ENCODE results near the gene CHKB.
"Not testable (repeated sequence)": the region's sequence is repeated elsewhere in the genome, so short reads cannot be mapped to it uniquely, and the experiment has no call there.

The CHKB gene

DNA sequence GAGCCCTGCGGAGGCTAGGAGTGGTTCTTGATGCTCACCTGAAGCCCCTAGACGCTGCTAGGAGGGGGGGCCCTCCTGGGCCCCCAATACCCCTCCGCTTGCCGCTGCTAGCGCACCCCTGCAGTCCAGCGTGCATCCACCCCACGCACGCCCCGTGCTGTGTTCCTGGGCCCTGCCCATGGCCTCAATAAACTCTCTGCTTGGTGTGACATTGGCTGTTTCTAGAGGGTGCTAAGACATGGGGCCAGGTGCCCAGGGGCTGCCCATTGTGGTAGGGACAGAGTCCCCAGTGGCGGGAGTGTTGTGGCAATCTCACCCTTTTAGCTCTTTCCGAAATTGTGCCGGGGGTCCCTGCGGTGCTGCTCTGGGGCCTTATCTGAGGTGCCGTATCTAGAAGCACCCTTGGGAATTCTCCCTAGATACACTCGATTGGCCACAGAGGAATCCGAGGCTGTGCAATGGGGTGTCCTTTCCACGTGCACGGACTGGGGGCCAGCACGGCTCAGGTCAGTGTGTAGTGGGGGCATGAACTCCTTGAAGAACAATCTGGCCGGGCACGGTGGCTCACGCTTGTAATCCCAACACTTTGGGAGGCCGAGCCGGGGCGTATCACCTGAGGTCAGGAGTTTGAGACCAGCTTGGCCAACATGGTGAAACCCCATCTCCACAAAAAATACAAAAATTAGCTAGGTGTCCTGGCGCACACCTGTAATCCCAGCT, 28.9 kb upstream of the CHKB start:
- DNase-seq: no peak

DNA sequence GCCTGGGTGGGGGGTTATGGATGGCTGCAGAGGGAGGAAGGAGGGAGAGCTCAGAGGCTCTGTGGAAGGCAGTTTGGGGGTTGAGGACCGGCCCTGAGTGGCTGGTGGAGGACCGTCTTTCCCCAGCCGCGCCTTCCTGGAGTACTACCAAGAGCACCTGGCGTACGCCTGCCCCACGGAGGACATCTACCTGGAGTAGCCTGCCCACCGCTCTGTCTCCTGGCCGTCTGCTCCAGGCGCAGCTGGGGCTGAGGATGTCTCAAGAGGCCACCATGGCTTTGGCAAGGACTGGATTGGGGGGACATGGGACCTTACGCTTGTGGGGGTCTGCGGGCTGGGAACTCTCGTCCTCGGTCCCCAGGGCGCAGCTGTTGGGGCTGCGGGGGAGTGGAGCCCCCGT, 27.9 kb upstream of the CHKB start:
- DNase-seq: no peak

DNA sequence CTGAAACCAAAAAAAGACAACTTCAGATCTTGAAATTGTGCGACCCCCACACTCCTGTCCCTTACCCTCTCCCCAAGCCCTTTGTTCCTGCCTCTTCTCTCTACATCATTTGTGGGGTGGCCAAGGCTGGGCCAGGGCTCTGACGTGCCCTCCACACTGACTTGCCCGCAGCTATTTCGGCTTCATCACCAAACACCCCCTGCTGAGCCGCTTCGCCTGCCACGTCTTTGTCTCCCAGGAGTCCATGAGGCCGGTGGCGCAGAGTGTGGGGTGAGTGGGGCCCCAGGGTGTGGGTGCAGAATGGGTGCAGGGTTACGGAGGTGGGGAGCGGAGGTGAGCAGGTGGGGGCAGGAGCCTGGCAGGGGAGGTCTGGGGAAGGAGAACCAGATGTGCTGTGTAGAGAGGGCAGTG, 27.4 kb upstream of the CHKB start:
- no peak for DNase-seq

DNA sequence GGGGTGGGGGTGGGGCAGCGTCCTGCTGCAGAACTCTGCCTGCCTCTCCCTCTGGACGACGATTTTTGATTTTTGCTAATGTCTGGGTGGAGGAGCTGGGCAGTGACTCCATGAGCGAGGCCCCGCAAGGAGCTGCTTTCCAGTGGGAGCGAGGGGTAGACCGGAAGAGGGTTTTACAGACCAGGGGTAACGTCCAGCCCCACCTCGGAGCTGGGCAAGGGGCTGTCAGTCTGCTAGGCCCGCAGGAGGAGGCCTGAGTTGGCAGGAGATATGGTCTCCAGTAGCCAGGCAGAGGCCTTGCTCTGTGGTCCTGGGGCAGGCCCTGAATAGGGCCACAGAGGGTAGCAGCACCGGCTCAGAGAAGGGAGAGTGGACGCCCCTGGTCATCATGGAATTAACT, 26.9 kb upstream of the CHKB start:
- no peak for DNase-seq

DNA sequence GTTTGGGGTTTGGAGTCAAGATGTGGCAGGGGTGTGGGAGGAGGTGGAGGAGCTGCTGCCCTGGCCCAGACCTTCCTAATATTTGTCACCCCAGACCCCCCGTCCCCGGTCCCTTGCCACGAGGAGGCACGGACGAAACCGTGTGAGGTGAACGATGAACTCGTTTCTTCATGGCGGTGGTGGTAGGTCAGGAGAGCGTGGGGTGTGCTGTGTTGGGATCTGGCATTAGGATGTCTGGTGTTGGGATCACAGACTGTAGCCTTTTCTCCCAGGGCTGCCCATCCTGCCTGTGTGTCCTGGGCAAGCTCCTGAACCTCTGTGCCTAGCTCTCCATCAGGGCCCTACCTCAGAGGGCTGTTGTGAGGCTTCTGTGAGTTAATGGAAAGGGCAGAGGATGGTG, 26.3 kb upstream of the CHKB start:
- DNase-seq: no peak

DNA sequence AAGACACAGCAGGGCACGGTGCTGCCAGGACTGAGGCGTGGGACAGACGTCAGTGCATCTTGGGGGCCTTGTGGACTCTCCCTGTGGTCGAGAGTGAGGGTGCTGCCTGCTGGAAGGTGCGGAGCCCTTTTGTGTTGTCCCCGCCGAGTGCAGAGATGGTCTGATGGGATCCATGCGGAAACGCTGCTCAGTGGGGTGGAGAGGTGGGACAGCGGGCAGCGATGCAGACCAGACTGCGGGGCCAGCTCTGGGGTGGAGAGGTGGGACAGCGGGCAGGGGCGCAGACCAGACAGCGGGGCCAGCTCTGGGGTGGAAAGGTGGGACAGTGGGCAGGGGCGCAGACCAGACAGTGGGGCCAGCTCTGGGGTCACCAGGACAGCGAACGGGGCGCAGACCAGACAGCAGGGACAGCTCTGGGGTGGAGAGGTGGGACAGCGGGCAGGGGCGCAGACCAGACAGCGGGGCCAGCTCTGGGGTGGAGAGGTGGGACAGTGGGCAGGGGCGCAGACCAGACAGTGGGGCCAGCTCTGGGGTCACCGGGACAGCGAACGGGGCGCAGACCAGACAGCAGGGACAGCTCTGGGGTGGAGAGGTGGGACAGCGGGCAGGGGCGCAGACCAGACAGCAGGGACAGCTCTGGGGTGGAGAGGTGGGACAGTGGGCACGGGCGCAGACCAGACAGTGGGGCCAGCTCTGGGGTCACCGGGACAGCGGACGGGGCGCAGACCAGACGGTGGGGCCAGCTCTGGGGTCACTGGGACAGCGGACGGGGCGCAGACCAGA, 25.6 kb upstream of the CHKB start:
- DNase-seq: not testable (repeated sequence)

DNA sequence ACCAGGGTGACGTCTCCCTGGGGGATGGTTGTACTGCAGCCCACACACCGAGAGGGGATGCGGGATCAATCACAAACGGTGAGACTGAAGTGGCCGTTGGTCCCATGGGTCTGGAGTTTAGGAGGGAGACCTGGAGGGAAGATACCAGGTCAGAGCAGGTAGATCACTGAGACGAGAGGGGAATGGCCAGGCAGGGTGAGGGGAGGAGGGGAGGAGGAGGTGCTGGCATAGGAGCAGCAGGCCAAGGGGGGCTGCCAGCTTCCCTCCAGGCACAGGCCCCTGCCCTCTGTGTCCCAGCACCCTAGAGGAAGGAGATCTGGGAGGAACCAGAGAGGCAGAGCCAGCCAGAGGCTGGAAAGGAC, 25.0 kb upstream of the CHKB start:
- DNase-seq: no peak

DNA sequence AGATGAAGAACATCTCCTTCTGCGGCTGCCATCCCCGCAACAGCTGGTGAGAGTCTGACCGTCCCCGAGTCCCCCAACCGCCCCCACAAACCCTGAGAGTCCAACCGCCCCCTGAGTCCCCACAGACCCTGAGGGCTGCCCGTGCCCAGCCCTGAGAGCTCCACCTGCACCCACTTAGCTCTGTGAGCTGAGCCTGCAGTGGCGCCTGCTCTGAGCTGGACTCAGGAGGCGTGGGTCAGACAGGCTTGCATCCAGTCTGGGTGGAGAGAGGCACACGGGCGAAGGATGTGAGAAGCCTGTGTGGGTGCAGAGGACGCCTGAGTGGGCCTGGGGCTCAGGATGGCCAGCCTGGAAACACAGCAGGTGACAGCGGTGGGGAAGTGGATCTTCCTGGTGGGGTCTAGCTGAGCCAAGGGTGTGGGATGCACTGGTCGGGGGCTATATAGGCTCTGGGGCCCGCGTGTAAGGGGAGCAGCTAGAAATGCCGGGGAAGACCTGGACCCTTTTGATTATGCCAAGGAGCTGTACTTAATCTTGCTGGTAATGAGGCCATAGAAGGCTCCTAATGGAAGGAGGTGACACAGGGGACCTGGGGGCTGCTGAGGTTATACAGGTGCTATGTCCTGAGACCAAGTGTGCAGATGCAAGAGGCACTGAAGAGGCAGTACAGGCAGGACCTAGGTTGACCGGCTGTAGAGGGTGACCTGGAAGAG, 24.5 kb upstream of the CHKB start:
- DNase-seq: no peak

DNA sequence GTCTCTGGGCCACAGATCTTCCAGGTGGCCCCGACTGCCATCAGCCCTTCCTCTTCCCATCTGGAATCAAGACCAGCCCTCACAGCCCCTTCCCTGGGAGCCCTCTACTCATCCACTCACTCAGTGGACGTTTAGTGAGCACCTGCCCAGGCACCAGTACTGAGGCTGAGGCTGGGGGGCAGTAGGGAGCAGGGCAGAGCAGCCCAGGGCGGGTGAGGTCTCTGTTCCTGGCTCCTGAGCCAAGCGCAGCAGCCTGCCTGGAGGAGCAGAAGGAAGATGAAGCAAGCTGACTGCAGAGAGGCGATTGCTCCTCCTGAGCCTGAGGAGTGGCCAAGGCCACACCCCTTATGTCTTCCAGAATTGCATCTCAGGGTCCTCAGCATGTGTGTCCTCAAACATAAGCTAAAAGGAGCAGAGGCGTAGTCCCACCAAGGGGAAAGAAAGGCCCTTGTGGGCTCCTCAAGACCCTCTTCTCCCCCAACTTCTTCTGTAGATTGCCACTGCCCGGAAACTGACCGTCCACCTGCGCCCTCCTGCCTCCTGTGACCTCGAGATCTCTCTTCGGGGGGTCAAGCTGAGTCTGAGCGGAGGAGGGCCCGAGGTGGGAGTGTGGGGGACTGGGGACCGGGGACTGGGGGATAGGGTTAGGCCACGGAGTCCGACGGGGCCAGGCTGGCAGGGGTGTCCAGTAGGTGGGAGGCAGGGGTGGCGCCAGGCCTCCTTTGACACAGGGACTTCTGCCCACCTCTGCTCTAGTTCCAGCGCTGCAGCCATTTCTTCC, 23.7 kb upstream of the CHKB start:
- DNase-seq: no peak

DNA sequence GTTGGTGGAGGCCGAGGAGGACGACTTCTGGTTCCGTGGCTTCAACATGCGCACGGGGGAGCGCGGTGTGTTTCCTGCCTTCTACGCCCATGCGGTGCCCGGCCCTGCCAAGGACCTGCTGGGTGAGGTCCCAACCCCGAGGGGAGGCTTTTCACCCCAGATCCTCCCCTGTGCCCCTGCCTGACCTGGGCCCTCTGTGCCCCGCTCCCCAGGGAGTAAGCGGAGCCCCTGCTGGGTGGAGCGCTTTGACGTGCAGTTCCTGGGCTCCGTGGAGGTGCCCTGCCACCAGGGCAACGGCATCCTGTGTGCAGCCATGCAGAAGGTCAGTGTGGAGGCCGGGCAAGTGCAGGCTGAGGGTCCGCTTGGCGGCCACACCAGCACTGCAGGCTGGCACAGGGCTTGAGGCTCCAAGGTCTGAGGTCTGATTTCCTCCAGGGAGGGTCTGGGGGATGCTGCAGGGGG, 23.0 kb upstream of the CHKB start:
- DNase-seq: no peak

DNA sequence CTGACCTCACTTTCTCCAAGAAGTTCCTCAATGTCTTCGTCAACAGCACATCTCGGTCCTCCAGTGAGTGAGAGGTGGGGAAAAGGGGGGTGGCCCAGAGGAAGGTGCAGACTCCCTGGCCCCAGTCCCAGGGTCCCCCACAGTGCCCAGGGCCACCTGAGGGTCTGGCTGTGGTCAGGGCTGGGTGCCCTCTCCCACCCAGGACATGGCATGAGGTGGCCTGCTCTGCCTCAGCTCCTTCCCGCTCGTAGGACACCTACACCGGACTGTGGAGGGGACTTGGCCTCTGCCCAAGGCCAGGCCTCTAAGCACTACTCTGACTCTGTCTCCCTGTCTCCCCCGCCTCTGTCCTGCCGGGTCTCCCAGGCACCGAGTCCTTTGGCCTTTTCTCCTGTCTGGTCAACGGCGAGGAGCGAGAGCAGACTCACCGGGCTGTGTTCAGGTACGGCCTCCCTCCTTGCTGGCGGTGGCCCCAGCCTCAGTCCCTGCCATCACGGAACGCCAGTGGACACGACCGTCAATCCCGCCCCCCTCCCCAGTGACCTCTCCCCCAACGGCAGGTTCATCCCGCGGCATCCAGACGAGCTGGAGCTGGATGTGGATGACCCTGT, 22.5 kb upstream of the CHKB start:
- no peak for DNase-seq

DNA sequence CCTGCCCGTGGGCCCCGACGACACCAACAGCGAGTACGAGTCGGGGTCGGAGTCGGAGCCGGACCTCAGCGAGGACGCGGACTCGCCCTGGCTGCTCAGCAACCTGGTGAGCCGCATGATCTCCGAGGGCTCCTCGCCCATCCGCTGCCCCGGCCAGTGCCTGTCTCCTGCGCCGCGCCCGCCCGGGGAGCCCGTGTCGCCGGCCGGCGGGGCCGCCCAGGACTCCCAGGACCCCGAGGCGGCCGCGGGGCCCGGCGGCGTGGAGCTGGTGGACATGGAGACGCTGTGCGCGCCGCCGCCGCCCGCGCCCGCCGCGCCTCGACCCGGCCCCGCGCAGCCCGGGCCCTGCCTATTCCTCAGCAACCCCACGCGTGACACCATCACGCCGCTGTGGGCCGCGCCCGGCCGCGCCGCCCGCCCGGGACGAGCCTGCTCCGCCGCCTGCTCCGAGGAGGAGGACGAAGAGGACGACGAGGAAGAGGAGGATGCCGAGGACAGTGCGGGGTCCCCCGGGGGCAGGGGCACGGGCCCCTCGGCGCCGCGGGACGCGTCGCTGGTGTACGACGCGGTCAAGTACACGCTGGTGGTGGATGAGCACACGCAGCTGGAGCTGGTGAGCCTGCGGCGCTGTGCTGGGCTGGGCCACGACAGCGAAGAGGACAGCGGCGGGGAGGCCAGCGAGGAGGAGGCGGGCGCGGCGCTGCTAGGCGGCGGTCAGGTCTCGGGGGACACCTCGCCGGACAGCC, 21.8 kb upstream of the CHKB start:
- DNase-seq: no peak

DNA sequence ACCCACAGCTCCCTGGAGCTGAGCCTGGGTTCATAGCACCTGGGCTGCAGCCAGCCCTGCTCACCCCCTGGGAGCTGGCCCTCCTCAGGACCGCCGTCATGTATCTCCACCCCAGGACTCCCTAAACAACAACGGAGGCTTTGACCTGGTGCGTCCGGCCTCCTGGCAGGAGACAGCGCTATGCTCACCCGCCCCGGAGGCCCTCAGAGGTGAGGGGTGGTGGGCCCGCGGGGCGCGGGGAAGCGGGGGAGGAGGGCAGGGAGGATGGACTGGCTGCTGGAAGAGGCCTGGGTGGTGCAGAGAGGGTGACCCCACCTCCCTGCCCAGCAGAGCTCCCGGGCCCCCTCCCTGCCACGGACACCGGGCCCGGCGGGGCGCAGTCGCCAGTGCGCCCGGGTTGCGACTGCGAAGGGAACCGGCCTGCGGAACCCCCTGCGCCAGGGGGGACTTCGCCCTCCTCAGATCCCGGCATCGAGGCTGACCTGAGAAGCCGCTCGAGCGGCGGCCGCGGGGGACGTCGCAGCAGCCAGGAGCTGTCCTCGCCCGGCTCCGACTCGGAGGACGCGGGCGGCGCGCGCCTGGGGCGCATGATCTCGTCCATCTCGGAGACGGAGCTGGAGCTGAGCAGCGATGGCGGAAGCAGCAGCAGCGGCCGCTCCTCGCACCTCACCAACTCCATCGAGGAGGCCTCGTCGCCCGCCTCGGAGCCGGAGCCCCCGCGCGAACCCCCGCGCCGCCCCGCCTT, 21.0 kb upstream of the CHKB start:
- DNase-seq: no peak

DNA sequence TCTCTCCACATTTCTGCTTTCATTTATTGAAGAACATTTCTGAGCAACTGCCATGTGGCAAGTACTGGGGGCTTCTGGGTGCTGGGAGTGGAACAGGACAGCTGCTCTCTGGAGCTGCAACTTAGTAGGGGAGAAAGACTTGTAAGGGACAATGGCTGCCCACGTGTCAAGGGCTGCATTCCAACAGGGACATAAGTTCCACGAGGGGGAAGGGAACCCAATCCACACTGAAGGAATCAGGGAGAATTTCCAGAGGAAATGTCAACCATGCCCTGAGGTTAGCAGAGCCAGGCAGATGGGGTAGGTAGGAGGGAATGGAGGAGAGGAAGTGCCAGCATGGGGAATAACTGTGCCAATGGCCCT, 19.7 kb upstream of the CHKB start:
- DNase-seq: no peak

DNA sequence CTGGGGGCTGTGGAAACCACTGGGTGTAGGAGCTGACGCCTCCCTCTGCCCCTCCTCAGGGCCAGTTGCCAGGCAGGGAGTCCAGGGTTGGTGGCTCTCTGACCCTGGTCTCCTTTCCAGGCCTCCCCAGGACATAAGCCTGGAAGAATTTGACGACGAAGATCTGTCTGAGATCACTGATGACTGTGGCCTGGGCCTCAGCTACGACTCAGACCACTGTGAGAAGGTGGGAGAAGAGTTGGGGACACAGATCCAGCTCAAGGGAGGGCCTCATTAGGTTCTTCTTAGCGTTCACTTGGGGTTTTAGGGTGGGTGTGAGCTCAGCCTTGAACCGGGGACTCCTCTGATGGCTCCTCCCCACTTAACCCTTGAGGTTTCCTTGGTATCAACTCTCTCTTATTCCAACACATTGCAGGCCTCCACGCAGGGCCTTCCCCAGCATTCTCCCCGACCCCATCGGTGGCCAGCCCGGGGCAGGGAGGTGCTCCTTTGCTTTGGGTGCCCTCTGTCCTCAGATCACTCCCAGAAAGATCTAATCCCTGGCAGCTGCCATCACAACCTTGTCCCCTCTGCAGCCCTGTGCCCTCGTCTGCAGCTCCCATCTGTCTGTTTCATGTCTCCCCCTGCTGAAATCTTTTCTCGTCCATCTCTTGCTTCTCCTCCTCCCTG, 19.2 kb upstream of the CHKB start:
- no peak for DNase-seq

DNA sequence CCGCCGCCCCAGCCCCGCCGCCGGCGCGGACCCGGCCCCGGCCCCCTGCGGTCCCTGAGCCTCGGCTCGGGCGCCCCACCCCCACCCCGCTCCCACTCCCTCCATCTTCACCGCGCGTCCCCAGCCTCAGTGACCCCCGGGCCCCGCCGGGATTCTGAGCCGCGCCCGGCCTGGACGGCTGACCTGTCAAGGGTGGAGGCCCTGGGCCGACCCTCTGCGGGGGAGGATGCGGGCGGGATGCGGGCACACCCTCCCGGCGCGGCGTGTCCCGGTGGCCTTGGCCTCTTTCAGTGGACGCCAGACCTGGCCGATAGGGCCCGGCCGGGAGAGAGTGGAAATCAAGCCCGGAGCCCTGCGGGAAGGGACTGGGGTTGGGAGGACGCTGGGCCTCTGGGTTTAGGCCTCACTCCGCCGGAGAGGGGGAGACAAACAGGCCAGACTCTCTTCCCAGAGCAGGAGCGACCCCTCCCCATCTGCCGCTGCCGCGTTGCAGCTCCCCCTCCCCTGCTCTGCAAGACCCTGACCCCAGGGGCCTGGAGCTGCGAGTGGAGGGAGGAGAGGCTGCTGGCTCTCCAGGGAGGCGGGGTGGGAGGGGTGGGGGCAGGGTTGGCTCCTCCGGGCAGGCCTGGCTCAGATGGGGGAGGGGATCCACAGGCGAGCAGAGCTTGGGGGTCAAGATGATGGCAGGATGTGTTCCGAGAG, 18.5 kb upstream of the CHKB start:
- no peak for DNase-seq

DNA sequence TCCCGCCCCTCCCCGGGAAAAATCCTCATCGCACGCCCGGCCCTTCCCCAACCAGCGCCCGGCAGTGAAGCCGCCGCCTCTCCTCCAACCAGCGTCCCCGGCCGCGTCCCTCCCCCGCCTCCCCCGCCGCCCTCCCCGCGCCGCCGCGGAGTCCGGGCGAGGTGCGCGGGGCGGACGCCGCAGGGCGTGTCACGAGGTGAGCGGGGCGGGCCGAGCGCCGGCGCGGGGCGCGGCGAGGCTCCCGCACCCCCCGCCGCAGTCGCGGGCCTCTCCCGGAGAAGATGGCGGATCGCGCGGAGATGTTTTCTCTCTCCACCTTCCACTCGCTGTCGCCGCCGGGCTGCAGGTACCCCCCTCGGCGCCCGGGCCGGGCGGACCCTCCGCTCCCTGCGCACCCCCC, 17.9 kb upstream of the CHKB start, which contains the start of gene MAPK8IP2:
MAPK8IP2 (plus strand) TSS at position 256 of the 400 bp plus-strand sequence; CDS start at position 282, 26 bp downstream.
- DNase-seq: no peak

DNA sequence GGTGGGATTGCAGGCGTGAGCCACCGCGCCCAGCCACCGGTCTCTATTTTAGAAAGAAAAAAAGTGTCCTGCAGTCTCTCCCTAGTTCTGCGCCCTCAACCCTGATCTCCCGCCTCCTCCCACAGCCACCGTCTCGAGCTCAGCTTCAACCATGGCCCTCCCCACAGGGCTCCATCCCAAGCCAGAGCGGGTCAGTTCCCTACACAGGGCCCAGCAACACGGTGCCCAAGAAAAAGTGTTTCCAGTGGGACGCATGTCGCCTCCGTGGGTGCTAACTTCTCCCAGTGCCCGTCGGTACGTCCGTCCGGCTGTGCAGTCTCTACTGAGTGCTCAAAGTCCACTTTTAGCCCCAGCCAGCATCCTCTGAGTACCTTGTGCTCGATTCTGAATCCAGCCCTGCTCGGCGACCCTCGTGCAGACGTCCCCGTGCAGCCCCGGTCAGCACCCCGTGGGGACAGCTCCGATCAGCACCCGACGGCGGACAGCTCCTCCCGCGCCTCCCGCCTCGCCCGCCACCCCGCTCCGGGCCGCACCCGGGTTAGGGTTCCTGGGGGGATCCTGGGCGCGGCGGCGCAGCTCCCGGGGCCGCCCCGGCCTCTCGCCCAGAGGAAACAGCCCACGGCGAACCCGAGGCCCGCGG, 17.3 kb upstream of the CHKB start:
- no peak for DNase-seq

DNA sequence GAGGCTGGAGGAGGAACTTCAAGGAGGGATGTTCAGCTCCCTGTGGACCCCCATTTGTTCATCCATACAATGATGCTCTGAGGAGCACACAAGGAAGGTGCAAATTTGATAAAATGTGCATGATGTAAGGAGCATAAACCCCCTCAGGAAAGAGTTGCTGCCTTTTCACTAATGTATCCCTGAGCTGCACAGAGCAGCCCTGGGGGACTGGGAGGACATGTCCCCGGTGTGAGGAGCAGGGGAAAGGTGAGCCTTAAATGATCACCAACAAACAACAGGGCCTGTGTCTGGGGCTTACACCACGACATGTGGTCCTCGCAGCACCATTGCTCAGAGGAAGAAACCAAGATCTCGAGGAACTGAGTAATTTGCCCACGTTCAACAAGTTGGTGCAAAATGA, 14.4 kb upstream of the CHKB start:
- DNase-seq: no peak

Measured in NCI-H1092 (cell line).